GM21737 (cell line): ENCODE results near the gene UTP14A.

Experiments used
- ATAC-seq: cut with Tn5 transposase; IDR thresholded peaks from one replicate; pipeline ENCODE4 v1.9.1; 2021; ENCODE audit warnings: mild to moderate bottlenecking, moderate library complexity; ENCODE audit not compliant: unreplicated experiment

The UTP14A gene

GRCh38 chrX:129945131-129945530, 39.2 kb downstream of the UTP14A start:
- ATAC-seq = no peak

- no peak for ATAC-seq
Measured at GRCh38 chrX:129953334-129953648, 47.3 kb downstream of the UTP14A start.

- no peak for ATAC-seq
Measured at GRCh38 chrX:129953881-129954280, 47.9 kb downstream of the UTP14A start.

- ATAC-seq = no peak
Measured at GRCh38 chrX:129954804-129955203, 48.8 kb downstream of the UTP14A start.

- no peak for ATAC-seq
Measured at GRCh38 chrX:129955682-129956081, 49.7 kb downstream of the UTP14A start.

- ATAC-seq = no peak
Measured at GRCh38 chrX:129956145-129956544, 50.2 kb downstream of the UTP14A start.

- no peak for ATAC-seq
Measured at GRCh38 chrX:129956765-129957164, 50.8 kb downstream of the UTP14A start.

- ATAC-seq = peak; percentile 56
Measured at GRCh38 chrX:129957241-129958082, 51.5 kb downstream of the UTP14A start.

- ATAC-seq = no peak
Measured at GRCh38 chrX:129958083-129958465, 52.1 kb downstream of the UTP14A start.

GRCh38 chrX:129958814-129959492, 53.0 kb downstream of the UTP14A start:
- no peak for ATAC-seq

- ATAC-seq = no peak
Measured at GRCh38 chrX:129959493-129959832, 53.5 kb downstream of the UTP14A start.

- peak; percentile 92 for ATAC-seq
Measured at GRCh38 chrX:129961180-129962083, 55.5 kb downstream of the UTP14A start.

GRCh38 chrX:129963729-129964128, 57.8 kb downstream of the UTP14A start:
- ATAC-seq = no peak

- ATAC-seq = no peak
Measured at GRCh38 chrX:129965166-129965565, 59.2 kb downstream of the UTP14A start.

GRCh38 chrX:129968968-129969367, 63.0 kb downstream of the UTP14A start:
- no peak for ATAC-seq

- ATAC-seq = no peak
Measured at GRCh38 chrX:129976441-129976840, 70.5 kb downstream of the UTP14A start.
